H1 (cell line): ENCODE results near the gene TIAM2. TPM values are rescaled to one million over a fixed set of nuclear protein-coding genes. Genes with fewer than 3 reads are reported as not detected.

ENCODE experiments used
- RBBP5 ChIP-seq: IDR thresholded peaks from 2 replicates; pipeline ENCODE4 v1.7.1; 2012; ENCODE audit warnings: low read depth, mild to moderate bottlenecking, inconsistent platforms, low read length, moderate library complexity, borderline replicate concordance
- RXRA ChIP-seq: IDR thresholded peaks from 2 replicates; pipeline ENCODE4 v1.6.1; 2011; ENCODE audit warnings: low read depth, mild to moderate bottlenecking, low read length, moderate library complexity; ENCODE audit not compliant: insufficient read depth
- SUZ12 ChIP-seq: fragments of 200-600 bp; sonication (generic); IDR thresholded peaks from 2 replicates; pipeline ENCODE4 v1.6.1; 2012; ENCODE audit warnings: mild to moderate bottlenecking, inconsistent platforms, low read length, moderate library complexity, mixed read lengths
- polyA plus RNA-seq, 7 experiments: library from polyadenylated mRNA; depleted of rRNA in 3 of 7; stranded (reverse) in 5 of 7; unstranded in 2 of 7; fragments of >200 nt in 5 of 7; fragments of 200-250 nt in 2 of 7; gene quantifications; 1 replicate in 5 of 7; 2 replicates in 1 of 7; 4 replicates in 1 of 7; pipeline versions ENCODE4 v1.2.1 to v1.2.3, GENCODE V29; 2011 to 2013; ENCODE audit warnings: missing spikeins in 2 of 7, mixed read lengths in 2 of 7
- total RNA-seq: library from RNA; stranded (reverse); fragmentation: NEBNext Ultra II Directional; extraction: Animal tissue kit (Norgen Biotek cat#: 25700); gene quantifications from 2 replicates; pipeline ENCODE4 v1.2.1, GENCODE V29; 2021
- TF ChIP-seq, protein P1 (sequence below): fragments of 300-600 bp; sonication (generic); IDR thresholded peaks from 2 replicates; pipeline ENCODE4 v1.7.1; 2012; ENCODE audit warnings: low read length, moderate library complexity, mild to moderate bottlenecking, inconsistent platforms; ENCODE audit not compliant: insufficient replicate concordance
- TF ChIP-seq, protein P2 (sequence below): IDR thresholded peaks from 2 replicates; pipeline ENCODE4 v1.6.1; 2012; ENCODE audit warnings: inconsistent platforms
- TF ChIP-seq, protein P3 (sequence below): IDR thresholded peaks from 2 replicates; pipeline ENCODE4 v1.6.1; 2011; ENCODE audit warnings: low read depth, mild to moderate bottlenecking, low read length; ENCODE audit not compliant: insufficient read depth

TIAM2 gene
- total and polyA plus RNA-seq, 2 of the 8 experiments (the other 6 are each of a cell fraction or from before 2014, with no cell fraction given) = 7.4 to 23.9 TPM

DNA sequence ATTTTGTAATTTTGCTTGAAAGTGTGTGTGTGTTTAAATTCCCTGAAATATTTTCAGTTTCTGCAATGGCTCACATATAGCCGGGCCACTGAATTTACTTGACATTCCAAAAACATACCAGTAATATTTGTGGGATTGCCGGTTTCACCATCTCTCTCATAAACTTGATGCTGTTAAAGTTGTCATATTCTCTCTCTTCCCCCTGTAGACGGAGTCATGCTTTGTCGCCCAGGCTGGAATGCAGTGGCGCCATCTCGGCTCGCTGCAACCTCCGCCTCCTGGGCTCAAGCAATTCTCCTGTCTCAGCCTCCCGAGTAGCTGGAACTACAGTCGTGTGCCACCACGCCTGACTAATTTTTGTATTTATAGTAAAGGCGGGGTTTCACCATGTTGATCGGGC lies 122.1 kb downstream of the TIAM2 start (continued):
- TF ChIP-seq, protein P1, sequence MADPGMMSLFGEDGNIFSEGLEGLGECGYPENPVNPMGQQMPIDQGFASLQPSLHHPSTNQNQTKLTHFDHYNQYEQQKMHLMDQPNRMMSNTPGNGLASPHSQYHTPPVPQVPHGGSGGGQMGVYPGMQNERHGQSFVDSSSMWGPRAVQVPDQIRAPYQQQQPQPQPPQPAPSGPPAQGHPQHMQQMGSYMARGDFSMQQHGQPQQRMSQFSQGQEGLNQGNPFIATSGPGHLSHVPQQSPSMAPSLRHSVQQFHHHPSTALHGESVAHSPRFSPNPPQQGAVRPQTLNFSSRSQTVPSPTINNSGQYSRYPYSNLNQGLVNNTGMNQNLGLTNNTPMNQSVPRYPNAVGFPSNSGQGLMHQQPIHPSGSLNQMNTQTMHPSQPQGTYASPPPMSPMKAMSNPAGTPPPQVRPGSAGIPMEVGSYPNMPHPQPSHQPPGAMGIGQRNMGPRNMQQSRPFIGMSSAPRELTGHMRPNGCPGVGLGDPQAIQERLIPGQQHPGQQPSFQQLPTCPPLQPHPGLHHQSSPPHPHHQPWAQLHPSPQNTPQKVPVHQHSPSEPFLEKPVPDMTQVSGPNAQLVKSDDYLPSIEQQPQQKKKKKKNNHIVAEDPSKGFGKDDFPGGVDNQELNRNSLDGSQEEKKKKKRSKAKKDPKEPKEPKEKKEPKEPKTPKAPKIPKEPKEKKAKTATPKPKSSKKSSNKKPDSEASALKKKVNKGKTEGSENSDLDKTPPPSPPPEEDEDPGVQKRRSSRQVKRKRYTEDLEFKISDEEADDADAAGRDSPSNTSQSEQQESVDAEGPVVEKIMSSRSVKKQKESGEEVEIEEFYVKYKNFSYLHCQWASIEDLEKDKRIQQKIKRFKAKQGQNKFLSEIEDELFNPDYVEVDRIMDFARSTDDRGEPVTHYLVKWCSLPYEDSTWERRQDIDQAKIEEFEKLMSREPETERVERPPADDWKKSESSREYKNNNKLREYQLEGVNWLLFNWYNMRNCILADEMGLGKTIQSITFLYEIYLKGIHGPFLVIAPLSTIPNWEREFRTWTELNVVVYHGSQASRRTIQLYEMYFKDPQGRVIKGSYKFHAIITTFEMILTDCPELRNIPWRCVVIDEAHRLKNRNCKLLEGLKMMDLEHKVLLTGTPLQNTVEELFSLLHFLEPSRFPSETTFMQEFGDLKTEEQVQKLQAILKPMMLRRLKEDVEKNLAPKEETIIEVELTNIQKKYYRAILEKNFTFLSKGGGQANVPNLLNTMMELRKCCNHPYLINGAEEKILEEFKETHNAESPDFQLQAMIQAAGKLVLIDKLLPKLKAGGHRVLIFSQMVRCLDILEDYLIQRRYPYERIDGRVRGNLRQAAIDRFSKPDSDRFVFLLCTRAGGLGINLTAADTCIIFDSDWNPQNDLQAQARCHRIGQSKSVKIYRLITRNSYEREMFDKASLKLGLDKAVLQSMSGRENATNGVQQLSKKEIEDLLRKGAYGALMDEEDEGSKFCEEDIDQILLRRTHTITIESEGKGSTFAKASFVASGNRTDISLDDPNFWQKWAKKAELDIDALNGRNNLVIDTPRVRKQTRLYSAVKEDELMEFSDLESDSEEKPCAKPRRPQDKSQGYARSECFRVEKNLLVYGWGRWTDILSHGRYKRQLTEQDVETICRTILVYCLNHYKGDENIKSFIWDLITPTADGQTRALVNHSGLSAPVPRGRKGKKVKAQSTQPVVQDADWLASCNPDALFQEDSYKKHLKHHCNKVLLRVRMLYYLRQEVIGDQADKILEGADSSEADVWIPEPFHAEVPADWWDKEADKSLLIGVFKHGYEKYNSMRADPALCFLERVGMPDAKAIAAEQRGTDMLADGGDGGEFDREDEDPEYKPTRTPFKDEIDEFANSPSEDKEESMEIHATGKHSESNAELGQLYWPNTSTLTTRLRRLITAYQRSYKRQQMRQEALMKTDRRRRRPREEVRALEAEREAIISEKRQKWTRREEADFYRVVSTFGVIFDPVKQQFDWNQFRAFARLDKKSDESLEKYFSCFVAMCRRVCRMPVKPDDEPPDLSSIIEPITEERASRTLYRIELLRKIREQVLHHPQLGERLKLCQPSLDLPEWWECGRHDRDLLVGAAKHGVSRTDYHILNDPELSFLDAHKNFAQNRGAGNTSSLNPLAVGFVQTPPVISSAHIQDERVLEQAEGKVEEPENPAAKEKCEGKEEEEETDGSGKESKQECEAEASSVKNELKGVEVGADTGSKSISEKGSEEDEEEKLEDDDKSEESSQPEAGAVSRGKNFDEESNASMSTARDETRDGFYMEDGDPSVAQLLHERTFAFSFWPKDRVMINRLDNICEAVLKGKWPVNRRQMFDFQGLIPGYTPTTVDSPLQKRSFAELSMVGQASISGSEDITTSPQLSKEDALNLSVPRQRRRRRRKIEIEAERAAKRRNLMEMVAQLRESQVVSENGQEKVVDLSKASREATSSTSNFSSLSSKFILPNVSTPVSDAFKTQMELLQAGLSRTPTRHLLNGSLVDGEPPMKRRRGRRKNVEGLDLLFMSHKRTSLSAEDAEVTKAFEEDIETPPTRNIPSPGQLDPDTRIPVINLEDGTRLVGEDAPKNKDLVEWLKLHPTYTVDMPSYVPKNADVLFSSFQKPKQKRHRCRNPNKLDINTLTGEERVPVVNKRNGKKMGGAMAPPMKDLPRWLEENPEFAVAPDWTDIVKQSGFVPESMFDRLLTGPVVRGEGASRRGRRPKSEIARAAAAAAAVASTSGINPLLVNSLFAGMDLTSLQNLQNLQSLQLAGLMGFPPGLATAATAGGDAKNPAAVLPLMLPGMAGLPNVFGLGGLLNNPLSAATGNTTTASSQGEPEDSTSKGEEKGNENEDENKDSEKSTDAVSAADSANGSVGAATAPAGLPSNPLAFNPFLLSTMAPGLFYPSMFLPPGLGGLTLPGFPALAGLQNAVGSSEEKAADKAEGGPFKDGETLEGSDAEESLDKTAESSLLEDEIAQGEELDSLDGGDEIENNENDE = no peak
- TF ChIP-seq RBBP5 (no peak), SUZ12 (no peak), RXRA (no peak)
- TF ChIP-seq, protein P2, sequence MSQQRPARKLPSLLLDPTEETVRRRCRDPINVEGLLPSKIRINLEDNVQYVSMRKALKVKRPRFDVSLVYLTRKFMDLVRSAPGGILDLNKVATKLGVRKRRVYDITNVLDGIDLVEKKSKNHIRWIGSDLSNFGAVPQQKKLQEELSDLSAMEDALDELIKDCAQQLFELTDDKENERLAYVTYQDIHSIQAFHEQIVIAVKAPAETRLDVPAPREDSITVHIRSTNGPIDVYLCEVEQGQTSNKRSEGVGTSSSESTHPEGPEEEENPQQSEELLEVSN = no peak
- TF ChIP-seq, protein P3, sequence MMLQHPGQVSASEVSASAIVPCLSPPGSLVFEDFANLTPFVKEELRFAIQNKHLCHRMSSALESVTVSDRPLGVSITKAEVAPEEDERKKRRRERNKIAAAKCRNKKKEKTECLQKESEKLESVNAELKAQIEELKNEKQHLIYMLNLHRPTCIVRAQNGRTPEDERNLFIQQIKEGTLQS = no peak
- TF ChIP-seq, all 59 proteins: peak for 0
